HUES64 (cell line): ENCODE measurements around the gene PRR5L.

Source experiments
- H3K27ac ChIP-seq: 2 replicates; pipeline ENCODE4 v1.7.0; 2013; ENCODE audit warnings: low read depth, low read length, inconsistent platforms
- H3K27me3 ChIP-seq: 2 replicates; pipeline ENCODE4 v1.6.1; 2013; ENCODE audit warnings: mild to moderate bottlenecking, low read length; ENCODE audit not compliant: insufficient read depth
- H3K36me3 ChIP-seq: 2 replicates; pipeline ENCODE4 v1.6.1; 2013; ENCODE audit warnings: mild to moderate bottlenecking, low read length; ENCODE audit not compliant: insufficient read depth
- H3K4me1 ChIP-seq: 2 replicates; pipeline ENCODE4 v1.6.1; 2013; ENCODE audit warnings: mild to moderate bottlenecking, low read length, moderate library complexity; ENCODE audit not compliant: insufficient read depth
- H3K4me3 ChIP-seq: 2 replicates; pipeline ENCODE4 v1.5.1; 2013; ENCODE audit warnings: mild to moderate bottlenecking, low read length, moderate library complexity
- H3K9ac ChIP-seq: 2 replicates; pipeline ENCODE4 v1.6.1; 2013; ENCODE audit warnings: mild to moderate bottlenecking, low read depth, low read length
- H3K9me3 ChIP-seq: 2 replicates; pipeline ENCODE4 v1.6.1; 2013; ENCODE audit warnings: low read depth, low read length; ENCODE audit not compliant: insufficient read depth
- WGBS: fragments of 150-250, 120-280 bp; methylation state at CpG from one replicate; pipeline ENCODE4 v1.1.7; 2013; ENCODE audit warnings: missing lambda C conversion rate; 5-methylcytosine and 5-hydroxymethylcytosine counted together

Gene PRR5L

DNA sequence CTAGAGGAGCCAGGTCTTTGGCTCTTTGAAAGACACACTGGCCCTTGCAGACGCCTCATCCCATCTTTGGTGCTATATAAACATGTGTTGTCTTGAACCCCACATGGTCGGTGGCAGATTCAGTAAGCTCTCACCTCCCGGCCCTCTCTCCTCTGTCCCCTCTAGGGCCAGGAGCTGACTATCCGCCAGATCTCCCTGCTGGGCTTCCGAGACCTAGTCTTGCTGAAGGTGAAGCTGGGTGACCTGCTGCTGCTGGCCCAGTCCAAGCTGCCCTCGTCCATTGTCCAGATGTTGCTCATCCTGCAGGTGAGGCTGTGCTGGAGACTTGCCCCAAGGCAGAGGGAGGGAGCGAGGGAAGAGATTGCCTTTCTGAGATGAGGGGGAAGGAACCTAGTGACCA is 150.0 kb downstream of the PRR5L start:
- Histone ChIP-seq H3K27me3 (no peaks in the 10 kb centered on the region), H3K4me1 (peaks cover 6% of the 10 kb centered on the region; the same call in 1 of the 2 replicates), H3K9me3 (no peaks in the 10 kb centered on the region), H3K36me3 (peaks cover 12% of the 10 kb centered on the region), H3K27ac (no peak overlapping the region), H3K4me3 (no peak overlapping the region), H3K9ac (no peak overlapping the region)
- 90% methylated on average over 7 of the region's 7 CpGs for WGBS

DNA sequence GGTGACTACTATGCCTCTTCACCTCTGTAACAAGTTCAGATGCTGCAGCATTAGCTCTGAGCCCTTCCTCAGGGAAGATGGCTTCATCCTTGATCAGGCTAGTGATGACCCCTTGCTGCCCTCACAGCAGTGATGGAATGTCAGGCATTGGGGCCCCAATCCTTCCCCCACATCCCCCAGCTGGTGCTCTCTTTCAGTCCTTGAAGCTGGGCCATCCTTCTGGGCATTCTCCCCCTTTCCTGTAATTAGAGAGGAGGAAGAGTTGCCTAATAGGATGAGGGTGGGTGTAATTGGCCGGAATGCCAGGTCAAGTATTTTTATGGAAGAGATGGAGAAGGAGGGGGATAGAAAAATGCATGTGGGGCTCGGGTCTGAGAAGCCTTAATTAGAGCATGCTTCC is 151.4 kb downstream of the PRR5L start:
- Histone ChIP-seq H3K9ac (no peak overlapping the region), H3K27ac (no peak overlapping the region), H3K27me3 (no peaks in the 10 kb centered on the region), H3K36me3 (peaks cover 14% of the 10 kb centered on the region), H3K4me1 (peaks cover 6% of the 10 kb centered on the region; the same call in 1 of the 2 replicates), H3K4me3 (no peak overlapping the region), H3K9me3 (no peaks in the 10 kb centered on the region)
- WGBS, result 89% methylated on average over 2 of the region's 2 CpGs

DNA sequence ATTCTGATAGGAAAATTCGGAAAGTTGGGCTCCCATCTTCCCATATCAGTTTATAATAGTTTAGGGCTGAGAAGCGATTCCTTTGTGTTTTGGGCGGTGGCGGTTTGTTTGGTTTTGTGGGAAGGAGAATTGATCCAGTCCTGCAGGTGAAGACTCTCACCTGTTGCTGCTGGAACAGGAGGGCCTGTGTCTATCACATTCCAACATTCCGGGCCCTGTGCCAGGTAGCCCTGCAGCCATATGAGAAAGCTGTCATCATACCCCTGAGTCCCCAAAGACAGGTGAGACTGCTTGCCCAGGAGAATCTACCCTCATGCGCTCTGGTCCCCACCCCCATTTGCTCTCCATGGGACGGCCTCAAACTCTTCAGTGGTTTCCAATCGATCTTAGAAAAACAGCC is 151.9 kb downstream of the PRR5L start:
- Histone ChIP-seq H3K27ac (no peak overlapping the region), H3K4me1 (peaks cover 6% of the 10 kb centered on the region; the same call in 1 of the 2 replicates)

DNA sequence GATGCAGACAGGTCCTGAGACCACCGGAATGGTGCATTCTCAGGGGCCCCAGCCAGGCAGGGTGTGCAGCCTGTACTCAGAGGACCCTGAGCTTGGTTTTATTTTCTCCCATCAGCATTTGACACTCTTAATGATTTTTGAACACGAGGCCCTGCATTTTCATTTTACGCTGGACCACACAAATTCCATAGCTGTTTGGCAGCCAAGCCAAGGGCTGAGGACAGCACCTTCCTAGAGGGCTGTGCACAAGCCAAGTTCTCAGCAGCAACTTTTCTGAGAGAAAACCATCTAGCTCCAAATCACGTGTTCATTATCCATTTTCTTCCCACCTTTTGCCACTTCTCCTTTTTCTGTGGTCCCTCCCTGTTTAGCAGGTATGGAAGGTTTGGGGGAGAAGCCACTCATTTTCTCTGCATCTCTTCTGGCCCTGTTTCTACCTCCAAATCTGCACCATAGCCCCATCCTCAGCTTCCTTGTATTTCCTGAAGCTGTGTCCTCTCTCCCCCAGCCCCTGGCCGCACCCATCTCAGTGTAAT is 153.5 kb downstream of the PRR5L start:
- peaks cover 14% of the 10 kb centered on the region for H3K36me3 ChIP-seq
- no peaks in the 10 kb centered on the region for H3K27me3 ChIP-seq
- H3K4me1 ChIP-seq, result peaks cover 13% of the 10 kb centered on the region
- 96% methylated on average over 5 of the region's 5 CpGs for WGBS
- H3K4me3 ChIP-seq, result no peak overlapping the region
- no peak overlapping the region for H3K9ac ChIP-seq
- no peak overlapping the region for H3K27ac ChIP-seq
- H3K9me3 ChIP-seq, result no peaks in the 10 kb centered on the region

More for the DNA sequence above, 151.9 kb downstream of the PRR5L start:
- Histone ChIP-seq H3K36me3 (peaks cover 14% of the 10 kb centered on the region), H3K9ac (no peak overlapping the region), H3K9me3 (no peaks in the 10 kb centered on the region), H3K4me3 (no peak overlapping the region), H3K27me3 (no peaks in the 10 kb centered on the region)
- WGBS, result 89% methylated on average over 8 of the region's 8 CpGs

DNA sequence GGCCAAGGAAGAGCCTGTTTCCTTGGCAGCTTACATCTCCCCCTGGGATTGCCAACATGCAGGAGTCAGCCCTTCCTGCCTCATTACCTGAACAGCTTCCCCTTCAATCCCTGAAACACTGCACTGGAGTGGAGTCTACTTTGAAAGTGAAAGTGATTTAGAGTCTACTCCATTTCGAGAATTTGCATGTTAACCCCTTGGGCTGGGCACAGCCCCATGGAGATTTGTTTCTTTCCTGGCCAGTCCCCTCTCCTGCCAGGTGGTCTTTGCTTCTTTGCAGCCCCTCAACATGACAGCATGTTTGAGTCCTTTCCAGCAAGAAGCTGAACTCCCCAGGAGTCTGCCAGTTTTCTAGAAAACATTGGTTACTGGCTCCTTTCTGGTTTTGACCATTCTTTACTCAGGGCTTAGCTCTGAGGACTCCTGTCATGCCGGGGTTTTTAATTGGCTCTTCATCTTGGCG is 154.1 kb downstream of the PRR5L start:
- 92% methylated on average over 3 of the region's 3 CpGs for WGBS
- Histone ChIP-seq H3K9me3 (no peaks in the 10 kb centered on the region), H3K4me1 (peaks cover 18% of the 10 kb centered on the region), H3K27ac (no peak overlapping the region), H3K4me3 (no peak overlapping the region), H3K36me3 (peaks cover 14% of the 10 kb centered on the region), H3K9ac (no peak overlapping the region), H3K27me3 (no peaks in the 10 kb centered on the region)

DNA sequence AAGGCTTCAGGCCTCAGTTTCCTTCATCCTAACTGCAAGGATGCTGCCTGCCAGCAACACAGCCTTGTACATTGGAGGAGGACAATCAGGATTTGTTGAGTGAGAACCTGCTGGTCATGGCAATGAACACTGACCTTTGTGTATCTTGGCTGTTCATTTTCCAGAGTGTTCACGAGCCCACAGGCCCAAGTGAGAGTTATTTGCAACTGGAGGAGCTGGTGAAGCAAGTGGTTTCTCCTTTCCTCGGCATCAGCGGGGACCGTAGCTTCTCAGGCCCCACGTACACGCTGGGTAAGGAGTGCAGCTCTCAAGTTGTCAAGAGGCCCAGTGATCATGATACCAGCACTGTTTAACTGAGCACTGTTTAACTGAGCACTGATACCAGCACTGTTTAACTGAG is 155.0 kb downstream of the PRR5L start:
- 94% methylated on average over 6 of the region's 6 CpGs for WGBS
- peaks cover 14% of the 10 kb centered on the region for H3K36me3 ChIP-seq
- no peak overlapping the region for H3K27ac ChIP-seq
- no peaks in the 10 kb centered on the region for H3K9me3 ChIP-seq
- no peaks in the 10 kb centered on the region for H3K27me3 ChIP-seq
- no peak overlapping the region for H3K9ac ChIP-seq
- no peak overlapping the region for H3K4me3 ChIP-seq
- H3K4me1 ChIP-seq, result peaks cover 27% of the 10 kb centered on the region

DNA sequence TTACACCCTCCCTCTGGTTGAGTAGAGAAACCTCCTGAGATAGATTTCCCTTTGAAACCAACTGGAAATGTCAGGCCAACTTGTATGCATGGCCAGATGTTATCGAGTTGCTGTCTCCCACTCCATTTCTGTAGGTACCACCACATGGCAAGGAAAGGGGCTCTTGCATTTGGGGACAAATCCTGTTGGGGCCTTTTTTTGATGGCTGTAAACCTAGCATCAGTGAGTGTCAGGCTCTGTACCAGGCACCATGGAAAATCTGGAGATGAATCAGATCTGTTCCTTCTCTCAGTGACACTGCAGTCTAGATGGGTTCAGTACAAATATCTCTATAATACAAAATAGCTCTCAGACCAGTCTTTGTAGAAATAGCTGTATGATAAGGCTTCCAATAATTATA is 155.6 kb downstream of the PRR5L start:
- Histone ChIP-seq H3K9me3 (no peaks in the 10 kb centered on the region), H3K27ac (no peak overlapping the region), H3K36me3 (peaks cover 14% of the 10 kb centered on the region; the same call in 1 of the 2 replicates), H3K9ac (no peak overlapping the region), H3K4me1 (peaks cover 29% of the 10 kb centered on the region), H3K4me3 (no peak overlapping the region), H3K27me3 (no peaks in the 10 kb centered on the region)
- WGBS, result 81% methylated on average over 1 of the region's 1 CpG

DNA sequence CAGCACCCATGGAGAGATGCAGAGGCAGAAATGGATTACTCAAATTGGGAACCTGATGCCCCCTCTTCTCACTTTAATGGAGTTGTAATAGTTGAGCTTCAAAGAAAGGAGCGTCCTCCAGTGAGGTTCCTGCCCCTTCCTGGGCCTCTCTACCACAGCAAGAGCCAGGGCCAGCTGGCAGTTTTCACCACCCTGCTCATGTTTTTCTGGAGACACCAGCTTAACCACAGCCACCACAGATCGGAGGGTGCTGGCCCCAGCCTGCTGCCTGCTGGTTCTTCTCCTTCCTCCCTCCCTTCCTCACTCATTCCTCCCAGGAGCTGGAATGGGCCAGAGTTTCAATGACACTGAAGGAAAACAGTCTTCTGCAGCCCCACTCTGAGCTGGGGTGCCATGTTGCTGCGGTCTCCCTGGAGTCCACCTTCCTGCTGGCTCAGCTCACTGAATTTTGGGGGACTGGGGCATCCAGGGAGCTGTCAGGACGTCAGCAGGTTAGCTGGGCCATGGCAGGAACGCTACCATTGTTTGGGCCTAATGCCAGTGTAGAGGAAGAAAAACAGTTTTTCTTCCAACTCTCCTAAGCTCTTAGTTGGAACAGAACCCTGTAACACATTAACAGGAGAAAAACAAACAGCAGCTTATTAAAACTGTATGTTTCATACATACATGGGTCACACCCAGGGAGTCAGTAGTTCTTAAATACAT is 156.3 kb downstream of the PRR5L start:
- 94% methylated on average over 5 of the region's 5 CpGs for WGBS
- H3K4me1 ChIP-seq, result peaks cover 22% of the 10 kb centered on the region
- no peaks in the 10 kb centered on the region for H3K9me3 ChIP-seq
- no peak overlapping the region for H3K4me3 ChIP-seq
- no peaks in the 10 kb centered on the region for H3K27me3 ChIP-seq
- H3K27ac ChIP-seq, result no peak overlapping the region
- H3K9ac ChIP-seq, result no peak overlapping the region
- peaks cover 17% of the 10 kb centered on the region; the same call in 1 of the 2 replicates for H3K36me3 ChIP-seq

DNA sequence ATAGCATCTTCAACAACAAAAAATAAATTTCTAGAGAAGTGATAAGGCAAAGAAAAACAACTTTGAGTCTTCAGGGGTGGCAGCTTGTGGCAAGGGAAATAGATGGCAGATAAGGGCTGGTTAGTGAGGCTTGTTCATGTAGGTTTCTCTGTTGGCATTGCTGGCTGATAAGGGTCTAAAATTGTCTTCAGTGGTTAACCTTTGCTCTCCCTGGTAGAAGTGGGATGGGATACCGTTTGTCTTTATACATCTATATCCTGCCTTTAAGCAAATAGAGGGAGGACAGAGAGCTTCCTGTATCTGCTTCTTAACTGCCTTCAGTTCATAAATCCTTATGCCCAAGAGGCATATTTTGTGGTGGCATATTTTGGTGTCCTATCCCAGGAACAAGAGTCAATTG is 156.9 kb downstream of the PRR5L start:
- no peak overlapping the region for H3K27ac ChIP-seq
- no peak overlapping the region for H3K9ac ChIP-seq
- peaks cover 22% of the 10 kb centered on the region for H3K4me1 ChIP-seq
- H3K4me3 ChIP-seq, result no peak overlapping the region
- peaks cover 17% of the 10 kb centered on the region; the same call in 1 of the 2 replicates for H3K36me3 ChIP-seq
- no peaks in the 10 kb centered on the region for H3K27me3 ChIP-seq
- WGBS, result no CpG with 5 or more reads among the region's 1 CpG
- H3K9me3 ChIP-seq, result no peaks in the 10 kb centered on the region

DNA sequence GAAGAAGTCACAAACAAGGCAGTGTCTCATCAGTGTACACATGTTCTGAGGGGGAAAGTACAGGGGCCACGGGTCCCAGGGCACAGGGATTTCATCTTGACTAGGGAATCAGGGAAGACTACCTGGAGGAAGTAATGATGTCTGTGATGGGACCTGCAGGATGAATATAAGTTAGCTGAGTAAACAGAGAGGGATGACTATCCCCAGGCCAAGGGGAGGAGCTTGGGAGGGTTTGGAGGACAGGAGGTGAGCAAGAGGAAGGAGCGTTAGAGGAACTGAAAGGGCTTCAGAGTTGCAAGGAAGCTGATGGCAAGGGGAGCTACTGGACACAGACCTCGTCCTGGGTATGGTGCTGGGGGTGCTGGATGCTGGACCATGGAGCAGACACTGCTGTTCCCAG is 157.6 kb downstream of the PRR5L start:
- no peaks in the 10 kb centered on the region for H3K27me3 ChIP-seq
- H3K27ac ChIP-seq, result no peak overlapping the region
- WGBS, result 84% methylated on average over 3 of the region's 3 CpGs
- H3K36me3 ChIP-seq, result peaks cover 10% of the 10 kb centered on the region; the same call in 1 of the 2 replicates
- no peaks in the 10 kb centered on the region for H3K9me3 ChIP-seq
- no peak overlapping the region for H3K4me3 ChIP-seq
- H3K9ac ChIP-seq, result no peak overlapping the region
- H3K4me1 ChIP-seq, result peaks cover 22% of the 10 kb centered on the region

DNA sequence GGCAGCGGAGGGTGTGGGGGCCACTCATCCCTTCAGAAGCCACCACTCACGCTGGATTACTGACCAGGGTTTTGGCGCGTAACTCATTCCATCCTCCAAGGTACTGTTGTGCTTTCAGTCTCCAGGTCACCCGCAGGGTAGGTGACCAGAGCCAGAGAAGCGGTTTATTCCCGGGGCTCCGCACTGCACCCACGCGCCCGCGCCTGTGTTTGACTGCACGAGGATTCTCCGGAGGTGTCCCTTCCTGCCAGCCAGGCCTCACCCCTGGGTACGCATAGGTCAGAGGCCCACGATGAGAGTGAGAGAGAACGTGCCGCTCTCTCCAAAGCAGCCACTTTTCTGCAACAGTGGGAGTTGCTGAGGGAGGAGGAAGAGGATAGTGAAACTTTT is 158.5 kb downstream of the PRR5L start:
- Histone ChIP-seq H3K9me3 (no peaks in the 10 kb centered on the region), H3K27ac (peak overlapping the region; percentile 87), H3K4me3 (no peak overlapping the region), H3K27me3 (no peaks in the 10 kb centered on the region), H3K9ac (peak overlapping the region; percentile 37), H3K4me1 (peaks cover 22% of the 10 kb centered on the region), H3K36me3 (peaks cover 10% of the 10 kb centered on the region; the same call in 1 of the 2 replicates)
- 85% methylated on average over 18 of the region's 18 CpGs for WGBS
